GM18951 (cell line): ENCODE measurements around the gene TPGS1.

Experiments
- POLR2A ChIP-seq: IDR thresholded peaks from 4 replicates; pipeline ENCODE4 v1.6.1; 2011; ENCODE audit warnings: mild to moderate bottlenecking; ENCODE audit not compliant: insufficient read length, insufficient read depth; ENCODE audit errors: extremely low read depth
- in situ Hi-C: fragments of 300-500 bp; cut with MboI; formaldehyde crosslinking; loops from one replicate; pipeline ENCODE4 v1.12.0; 2022; ENCODE audit warnings: low sequenced_read_pairs, mixed read lengths, inconsistent platforms; ENCODE audit not compliant: unreplicated experiment

TPGS1 gene

DNA sequence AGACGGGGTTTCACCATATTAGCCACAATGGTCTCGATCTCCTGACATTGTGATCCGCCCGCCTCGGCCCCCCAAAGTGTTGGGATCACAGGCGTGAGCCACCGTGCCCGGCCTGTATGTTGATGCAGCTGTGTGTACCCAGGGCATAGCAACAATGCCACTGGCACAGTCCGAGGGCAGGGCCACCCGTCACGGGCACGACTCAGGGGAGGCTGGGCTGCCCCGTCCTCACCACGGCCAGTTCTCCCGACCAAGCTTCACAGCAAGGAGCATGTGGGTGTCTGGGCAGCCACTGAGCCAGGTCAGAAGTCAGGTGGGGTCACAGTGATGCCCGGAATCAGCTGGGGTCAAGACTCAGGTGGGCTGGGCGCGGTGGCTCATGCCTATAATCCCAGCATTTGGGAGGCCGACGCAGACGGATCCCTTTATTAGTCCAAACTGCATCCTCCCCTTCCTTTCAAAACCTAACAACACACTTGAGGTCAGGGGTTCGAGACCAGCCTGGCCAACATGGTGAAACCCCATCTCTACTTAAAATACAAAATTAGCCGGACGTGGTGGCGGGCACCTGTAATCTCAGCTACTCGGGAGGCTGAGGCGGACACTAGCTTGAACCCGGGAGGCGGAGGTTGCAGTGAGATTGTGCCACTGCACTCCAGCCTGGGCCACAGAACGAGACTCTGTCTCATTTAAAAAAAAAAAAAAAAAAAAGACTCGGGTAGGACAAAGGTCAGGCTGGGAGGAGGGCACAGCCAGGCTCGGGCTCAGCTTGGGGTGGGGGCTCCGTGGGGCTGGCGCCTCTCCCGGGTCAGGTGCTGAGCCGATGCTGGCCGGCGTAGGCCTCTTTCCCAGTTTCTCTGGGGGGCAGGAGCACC lies 23.1 kb downstream of the TPGS1 start:
- in situ Hi-C loops = no loop called here
- no peak for TF ChIP-seq POLR2A

DNA sequence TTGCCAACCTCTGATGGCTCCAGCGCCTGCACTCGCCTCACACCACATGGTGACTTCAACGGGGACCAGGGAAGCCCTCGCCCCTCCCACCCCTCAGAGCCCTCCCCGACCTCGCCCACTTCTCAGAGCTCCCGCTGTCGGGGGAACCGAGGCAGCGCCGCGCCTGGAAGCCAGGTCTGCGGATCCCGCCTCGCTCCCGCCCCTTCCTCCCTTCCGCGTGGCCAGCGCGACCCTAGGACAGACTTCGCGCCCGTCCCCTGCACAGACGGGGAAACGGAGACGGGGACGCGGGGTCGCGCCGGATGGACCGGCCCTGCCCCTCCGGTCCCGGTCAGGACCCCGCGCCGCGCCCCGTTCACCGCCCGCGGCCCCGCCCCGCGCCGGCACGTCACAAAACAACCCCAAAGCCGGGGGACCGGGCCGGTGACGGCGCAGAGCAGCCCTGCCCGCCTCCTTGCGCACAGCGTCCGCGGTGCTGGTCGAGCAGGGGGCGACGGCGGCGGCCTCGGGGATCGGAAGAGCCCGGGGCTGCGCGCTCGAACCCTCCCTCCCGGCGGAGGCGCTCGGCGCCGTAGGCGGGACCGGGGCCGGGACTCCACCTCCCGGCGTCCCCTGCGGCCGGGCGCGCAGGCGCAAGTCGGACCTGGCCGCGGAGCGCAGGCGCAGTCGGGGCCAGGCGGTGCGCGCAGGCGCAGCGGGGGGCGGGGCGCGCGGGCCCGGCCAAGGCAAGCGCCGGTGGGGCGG lies 23.9 kb downstream of the TPGS1 start:
- in situ Hi-C loops = no loop called here
- TF ChIP-seq POLR2A = no peak

DNA sequence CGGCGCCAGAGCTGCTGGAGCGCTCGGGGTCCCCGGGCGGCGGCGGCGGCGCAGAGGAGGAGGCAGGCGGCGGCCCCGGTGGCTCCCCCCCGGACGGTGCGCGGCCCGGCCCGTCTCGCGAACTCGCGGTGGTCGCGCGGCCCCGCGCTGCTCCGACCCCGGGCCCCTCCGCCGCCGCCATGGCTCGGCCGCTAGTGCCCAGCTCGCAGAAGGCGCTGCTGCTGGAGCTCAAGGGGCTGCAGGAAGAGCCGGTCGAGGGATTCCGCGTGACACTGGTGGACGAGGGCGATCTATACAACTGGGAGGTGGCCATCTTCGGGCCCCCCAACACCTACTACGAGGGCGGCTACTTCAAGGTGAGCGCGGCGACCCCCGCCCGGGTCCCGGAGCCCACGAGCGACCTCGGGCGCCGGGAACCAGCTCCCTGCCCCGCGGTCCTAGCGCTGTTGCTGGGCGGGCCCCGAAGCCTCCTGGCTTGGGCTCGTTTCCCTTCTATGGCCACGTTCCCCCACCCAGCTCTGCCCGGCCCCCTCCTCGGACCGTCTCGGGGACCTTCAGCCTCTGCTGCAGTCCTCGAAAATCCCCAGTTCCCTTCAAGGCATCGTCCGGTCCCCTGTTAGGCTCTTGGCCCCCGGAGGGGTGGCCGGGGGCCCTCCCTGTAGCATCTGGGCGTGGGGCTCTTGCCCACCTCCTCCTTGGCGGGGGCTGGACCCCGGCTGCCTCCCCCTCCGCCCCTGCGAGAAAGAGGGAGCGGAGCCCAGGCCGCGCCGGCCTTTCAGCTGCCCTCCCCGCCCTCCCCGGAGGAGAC lies 24.7 kb downstream of the TPGS1 start, which contains the start of gene CDC34:
TSS of gene CDC34 (plus strand) at position 8 of the 808 bp plus-strand sequence. CDS start at position 180, 172 bp downstream.
- in situ Hi-C loops = no loop called here
- peak; percentile 89 for TF ChIP-seq POLR2A

DNA sequence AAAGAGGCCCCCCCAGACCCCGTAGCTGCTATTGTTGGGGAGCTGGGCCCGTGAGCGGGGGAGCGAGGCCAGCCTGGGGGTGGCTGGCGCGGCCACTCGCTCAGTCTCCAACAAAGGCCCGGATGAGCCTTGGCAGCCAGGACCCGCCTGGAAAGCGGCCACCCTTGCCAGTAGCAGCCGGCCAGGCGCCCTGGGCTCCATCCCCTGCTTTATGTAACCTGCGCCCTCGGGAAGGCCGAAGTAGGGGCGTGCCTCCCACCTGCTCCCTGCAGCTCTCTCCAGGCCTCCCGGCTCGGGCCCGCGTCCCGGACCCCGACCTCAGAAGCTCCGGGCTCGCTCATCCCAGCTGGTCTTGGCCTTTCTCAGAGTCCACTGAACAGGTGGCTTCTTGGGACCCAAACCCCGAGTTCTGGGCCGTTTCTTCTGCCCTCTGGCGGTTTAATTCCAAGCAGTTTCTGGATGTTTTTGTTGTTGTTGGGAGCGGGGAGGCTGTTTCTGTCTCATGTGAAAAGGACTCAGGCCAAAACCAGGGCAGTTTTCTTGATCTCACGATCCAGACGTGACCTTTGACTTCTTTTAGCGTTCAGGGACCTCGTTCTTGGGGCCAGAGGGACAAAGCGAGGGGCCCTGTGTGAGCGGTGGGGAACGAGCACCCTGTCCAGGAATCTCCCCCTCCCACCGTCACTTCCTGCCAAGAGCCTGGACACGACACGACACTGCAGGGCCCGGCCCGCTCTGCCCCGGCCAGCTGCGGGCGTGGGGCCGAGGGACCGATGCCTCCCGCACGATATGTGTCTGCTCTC lies 25.5 kb downstream of the TPGS1 start:
- in situ Hi-C loops = no loop called here
- no peak for TF ChIP-seq POLR2A

DNA sequence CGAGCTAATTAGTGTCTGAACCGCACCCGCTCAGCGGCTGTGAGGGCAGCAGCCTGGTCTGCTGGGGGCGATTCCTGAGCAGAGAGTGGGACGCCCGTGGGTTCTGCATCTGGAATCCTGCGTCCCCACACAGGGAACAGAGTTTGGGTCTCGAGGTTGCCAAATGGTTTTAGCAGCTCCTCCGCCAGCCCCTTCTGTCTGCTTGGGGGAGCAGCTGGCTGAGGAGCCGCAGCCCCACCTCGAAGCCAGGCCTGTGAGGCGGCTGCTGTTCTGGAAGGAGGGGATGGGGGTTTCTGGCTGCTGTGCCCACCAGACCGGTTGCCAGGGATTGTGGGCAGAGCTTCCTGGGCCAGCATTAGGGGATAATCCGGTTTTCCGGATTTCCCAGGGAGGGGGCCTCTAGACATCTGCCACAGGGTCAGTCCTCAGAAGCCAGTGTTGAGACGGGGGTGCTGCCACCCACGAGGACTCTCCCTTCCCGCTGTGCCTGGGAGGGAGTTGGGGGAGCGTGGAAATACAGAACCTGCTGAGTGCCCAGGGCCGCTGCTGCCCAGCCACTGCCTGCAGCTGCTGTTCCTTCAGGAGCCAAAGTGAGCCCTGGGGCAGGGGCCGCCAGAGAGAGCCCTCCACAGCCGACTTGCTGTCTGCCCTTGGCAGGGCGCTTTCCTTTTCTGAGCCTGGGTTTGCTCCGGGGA lies 26.2 kb downstream of the TPGS1 start:
- in situ Hi-C loops = no loop called here
- no peak for TF ChIP-seq POLR2A

DNA sequence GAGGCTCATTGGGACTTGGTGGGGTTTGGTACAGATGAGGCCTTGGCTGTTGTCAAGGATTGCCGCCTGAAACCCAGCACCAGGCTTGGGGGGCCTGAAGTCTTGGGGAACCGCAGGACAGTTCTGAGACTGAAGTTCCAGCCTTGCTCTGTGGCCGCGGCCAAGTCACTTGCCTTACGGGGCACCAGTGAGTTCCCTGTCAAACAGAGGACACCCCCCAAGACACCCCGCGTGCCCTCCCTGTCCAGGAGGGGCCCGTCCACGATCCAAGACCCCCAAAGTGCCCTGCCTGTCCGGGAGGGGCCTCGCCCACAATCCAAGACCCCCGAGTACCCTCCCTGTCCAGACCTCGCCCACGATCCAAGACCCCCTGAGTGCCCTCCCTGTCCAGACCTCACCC lies 26.8 kb downstream of the TPGS1 start:
- in situ Hi-C loops = no loop called here
- TF ChIP-seq POLR2A = no peak

DNA sequence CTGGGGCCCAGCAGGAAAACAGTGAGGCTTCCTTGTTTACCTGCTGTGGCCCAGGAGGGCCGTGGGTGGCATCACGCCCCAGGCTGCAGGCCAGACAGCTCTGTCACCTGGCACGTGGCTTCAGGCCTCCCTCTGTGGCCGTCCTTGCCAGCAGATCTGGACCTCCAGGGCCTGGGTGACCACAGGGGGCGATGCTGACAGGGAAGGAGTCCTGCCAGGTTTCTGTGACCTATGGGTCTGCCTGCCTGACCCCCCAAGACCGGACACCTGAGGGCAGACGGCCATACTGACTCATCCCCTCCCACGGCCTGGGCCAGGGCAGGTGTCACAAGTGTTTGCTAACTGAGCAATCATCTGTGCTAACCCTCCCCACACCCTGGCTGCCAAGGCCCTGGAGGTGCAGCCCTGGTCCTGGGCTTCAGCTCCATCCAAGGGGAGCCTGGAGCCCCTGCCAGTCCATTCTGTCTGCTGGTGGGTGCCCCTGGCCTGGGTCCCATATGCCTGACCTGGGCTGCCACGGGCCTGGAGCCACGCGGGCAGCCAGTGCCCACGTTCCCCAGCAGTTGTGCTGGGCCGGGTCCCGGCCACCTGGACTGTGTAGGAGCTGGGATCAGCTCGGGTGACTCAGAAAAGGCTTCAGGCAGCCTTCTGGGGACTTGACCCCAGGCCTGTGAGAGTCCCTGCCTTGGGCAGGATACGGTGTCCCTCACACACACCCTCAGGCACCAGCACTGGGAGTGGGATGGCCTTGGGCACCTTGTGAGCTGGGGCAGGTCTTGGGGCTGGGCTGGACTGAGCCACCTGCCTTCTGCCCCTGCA lies 27.9 kb downstream of the TPGS1 start:
- in situ Hi-C loops = no loop called here
- no peak for TF ChIP-seq POLR2A

DNA sequence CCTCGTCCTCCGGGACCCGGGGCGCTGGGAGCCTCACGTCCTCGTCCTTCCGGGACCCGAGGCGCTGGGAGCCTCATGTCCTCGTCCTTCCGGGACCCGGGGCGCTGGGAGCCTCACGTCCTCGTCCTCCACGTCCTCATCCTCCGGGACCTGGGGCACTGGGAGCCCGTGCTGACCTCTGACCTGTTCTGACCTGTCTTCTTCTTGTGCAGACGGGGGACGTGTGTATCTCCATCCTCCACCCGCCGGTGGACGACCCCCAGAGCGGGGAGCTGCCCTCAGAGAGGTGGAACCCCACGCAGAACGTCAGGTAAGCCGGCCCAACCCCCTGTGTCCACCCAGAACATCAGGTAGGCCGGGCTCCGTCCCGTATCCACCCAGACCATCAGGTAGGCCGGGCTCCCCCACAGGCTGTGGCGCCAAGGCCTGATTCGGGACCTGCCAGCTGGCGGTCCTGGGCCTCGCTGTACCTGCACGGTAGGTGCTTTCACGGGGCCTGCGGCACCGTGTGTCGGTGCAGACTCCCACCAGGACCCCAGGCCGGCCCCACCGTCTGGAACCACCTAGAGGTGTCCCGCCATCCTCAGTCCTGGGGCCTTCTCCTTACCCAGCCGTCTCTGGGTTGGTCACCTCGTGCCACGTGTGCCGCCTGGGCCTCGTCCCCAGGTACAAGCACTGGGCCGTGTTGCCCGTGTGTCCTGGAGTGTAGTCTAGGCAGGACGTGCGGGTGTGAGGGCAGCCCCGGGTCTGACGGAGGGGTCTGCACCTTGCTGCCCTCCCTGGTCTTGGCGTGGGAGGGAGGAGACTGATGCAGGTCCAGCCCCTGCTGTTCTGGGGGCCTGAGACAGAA lies 29.0 kb downstream of the TPGS1 start:
- TF ChIP-seq POLR2A = no peak
- in situ Hi-C loops = no loop called here

DNA sequence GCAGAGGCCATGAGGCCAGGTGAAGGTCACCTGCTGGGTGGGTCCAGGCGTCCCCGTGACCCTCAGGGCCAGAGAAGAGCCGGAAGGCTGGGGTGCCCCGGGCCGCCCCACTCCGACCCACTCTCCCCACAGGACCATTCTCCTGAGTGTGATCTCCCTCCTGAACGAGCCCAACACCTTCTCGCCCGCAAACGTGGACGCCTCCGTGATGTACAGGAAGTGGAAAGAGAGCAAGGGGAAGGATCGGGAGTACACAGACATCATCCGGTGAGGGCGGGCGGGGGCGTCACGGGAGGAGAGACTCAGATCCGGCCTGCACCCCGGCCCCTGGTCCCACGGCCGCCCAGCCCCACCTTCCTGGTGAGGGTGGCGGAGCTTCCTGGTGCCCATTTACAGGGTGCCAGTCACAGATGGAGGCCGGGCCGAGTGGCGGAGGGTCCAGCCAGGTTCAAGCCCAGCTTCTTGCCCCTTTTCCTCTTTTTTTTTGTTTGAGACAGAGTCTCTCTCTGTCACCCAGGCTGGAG lies 29.6 kb downstream of the TPGS1 start:
- in situ Hi-C loops = no loop called here
- TF ChIP-seq POLR2A = no peak
